Posterior cingulate gyrus (tissue), 11 donors: ENCODE data around the gene FMO1.
"Not testable (repeated sequence)": the region's sequence is repeated elsewhere in the genome, so short reads cannot be mapped to it uniquely, and the experiment has no call there.

Source experiments
- DNase-seq, 10 donors: peaks; one replicate each; pipeline versions ENCODE4 v3.0.0 to v3.0.0-alpha.2; 2020 to 2021; ENCODE audit warnings: mixed read lengths in 3 of 10
- intact Hi-C: fragments of 100-400 bp; cut with DNase I; formaldehyde crosslinking; loops from one replicate; pipeline ENCODE4 v1.15.1; 2023

The FMO1 gene

GRCh38 chr1:171279234-171279633 is 30.9 kb downstream of the FMO1 start:
- no peak for DNase-seq
- intact Hi-C loops: no loop called here

GRCh38 chr1:171279678-171280077 is 31.4 kb downstream of the FMO1 start:
- no peak for DNase-seq
- intact Hi-C loops: no loop called here

- DNase-seq: no peak
These were observed 32.3 kb downstream of the FMO1 start for GRCh38 chr1:171280599-171280998.

GRCh38 chr1:171286032-171286705 is 37.9 kb downstream of the FMO1 start:
- DNase-seq: no peak
- intact Hi-C loops: no loop called here

More at GRCh38 chr1:171280599-171280998, 32.3 kb downstream of the FMO1 start:
- intact Hi-C loops: no loop called here

- no peak for DNase-seq
- intact Hi-C loops: no loop called here
These were observed 42.3 kb downstream of the FMO1 start for GRCh38 chr1:171290621-171291020.

- intact Hi-C loops: no loop called here
- DNase-seq: no peak
These were observed 44.5 kb downstream of the FMO1 start for GRCh38 chr1:171292799-171293198.

- DNase-seq, intact Hi-C loops: not testable (repeated sequence)
These were observed 47.1 kb downstream of the FMO1 start for GRCh38 chr1:171295383-171295782.

GRCh38 chr1:171295821-171296220 is 47.5 kb downstream of the FMO1 start:
- intact Hi-C loops: no loop called here
- no peak for DNase-seq

GRCh38 chr1:171296897-171297296 is 48.6 kb downstream of the FMO1 start:
- no peak for DNase-seq
- intact Hi-C loops: no loop called here

GRCh38 chr1:171298696-171299095 is 50.4 kb downstream of the FMO1 start:
- intact Hi-C loops: no loop called here
- no peak for DNase-seq

GRCh38 chr1:171299342-171299741 is 51.0 kb downstream of the FMO1 start:
- intact Hi-C loops: no loop called here
- DNase-seq: no peak

- no peak for DNase-seq
- intact Hi-C loops: no loop called here
These were observed 52.1 kb downstream of the FMO1 start for GRCh38 chr1:171300401-171300800.

- intact Hi-C loops: no loop called here
These were observed 62.4 kb downstream of the FMO1 start for GRCh38 chr1:171310661-171311087.

GRCh38 chr1:171311771-171312558 is 63.7 kb downstream of the FMO1 start:
- intact Hi-C loops: no loop called here

More at GRCh38 chr1:171310661-171311087, 62.4 kb downstream of the FMO1 start:
- DNase-seq: no peak

GRCh38 chr1:171313319-171313834 is 65.1 kb downstream of the FMO1 start:
- intact Hi-C loops: no loop called here
- DNase-seq: no peak

More at GRCh38 chr1:171311771-171312558, 63.7 kb downstream of the FMO1 start:
- no peak for DNase-seq

- DNase-seq: peak in 7 of 10 donors; percentile 32 to 91 (median 61)
- intact Hi-C loops: no loop called here
These were observed 65.6 kb downstream of the FMO1 start, which contains the start of gene FMO4 for GRCh38 chr1:171313835-171314320. TSS of gene FMO4 (plus strand) at chr1:171314183. CDS start at chr1:171319826, 5,643 bp downstream.

- DNase-seq: no peak
- intact Hi-C loops: no loop called here
These were observed 81.0 kb downstream of the FMO1 start for GRCh38 chr1:171329251-171329650.

- DNase-seq: no peak
- intact Hi-C loops: no loop called here
These were observed 85.8 kb downstream of the FMO1 start for GRCh38 chr1:171334024-171334640.
